GM19239 (cell line): ENCODE results near the gene MYEF2.
A peak's percentile ranks its signal among the peaks of the same experiment; 100 is the strongest.

Source experiments
- DNase-seq: peaks from one replicate; pipeline ENCODE4 v3.0.0; 2011; ENCODE audit warnings: low spot score; ENCODE audit not compliant: insufficient read length
- FAIRE-seq: peaks from 2 replicates; lab custom pipeline; 2011; peaks lifted over from hg19 to GRCh38; lab: Jason Lieb, UNC

MYEF2 gene

DNA sequence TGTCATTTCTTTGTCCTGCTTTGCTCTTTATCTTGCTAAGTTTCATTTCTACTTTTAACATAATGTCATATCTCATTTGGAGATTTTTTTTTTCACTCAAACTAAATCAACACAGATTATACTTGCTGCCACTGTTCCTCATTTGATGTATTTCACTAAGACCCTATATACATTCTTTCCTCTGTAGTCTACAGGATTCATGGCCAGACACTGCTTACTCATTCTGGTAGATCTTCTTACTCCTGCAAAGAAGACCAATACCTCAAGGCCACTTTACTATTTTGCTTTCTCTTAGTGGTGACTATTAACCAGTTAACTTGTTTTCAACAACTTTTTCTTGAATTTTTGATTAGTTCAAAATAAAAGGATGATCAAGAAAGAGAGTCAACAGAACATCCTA lies 30.7 kb downstream of the MYEF2 start:
- DNase-seq: no peak

DNA sequence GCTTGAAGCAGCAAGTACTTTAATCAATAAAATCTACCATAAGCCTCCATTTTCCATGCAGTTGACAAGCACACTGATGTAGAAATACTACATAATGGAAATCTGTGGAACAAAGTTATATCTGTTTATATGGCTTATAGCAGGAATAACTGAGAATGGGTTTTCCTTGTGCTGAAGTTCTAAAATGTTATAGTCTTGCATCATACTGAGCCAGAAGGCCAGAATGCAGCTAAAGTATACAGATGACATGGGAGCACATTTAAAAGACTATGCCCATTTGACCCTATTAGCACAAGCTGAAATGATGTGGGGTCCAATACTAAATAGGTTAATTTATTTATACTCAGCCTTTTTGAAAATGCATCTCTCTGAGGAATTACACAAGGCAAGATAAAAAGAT lies 32.2 kb downstream of the MYEF2 start:
- no peak for FAIRE-seq
- no peak for DNase-seq

More for the DNA sequence above, 30.7 kb downstream of the MYEF2 start:
- no peak for FAIRE-seq

DNA sequence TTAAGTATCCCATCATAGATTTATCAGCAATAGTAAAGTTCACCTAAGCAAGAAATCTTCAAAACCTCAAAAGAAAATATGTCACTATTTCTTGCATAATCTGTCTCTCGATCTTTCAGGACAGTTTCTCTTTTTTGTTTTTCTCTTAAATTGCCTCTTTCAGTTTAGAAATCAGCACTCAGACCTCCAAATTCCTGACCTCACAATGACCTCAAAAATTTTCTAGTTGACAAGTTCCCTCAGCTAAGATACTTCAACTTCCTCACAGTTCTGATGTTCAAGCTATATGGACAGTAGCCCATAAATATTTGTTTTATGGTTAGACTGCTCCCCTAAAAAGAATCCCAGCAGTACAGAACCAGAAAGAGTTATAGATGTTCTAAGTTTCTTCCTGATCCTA lies 33.2 kb downstream of the MYEF2 start:
- DNase-seq (no peak), FAIRE-seq (peak; percentile 66)

DNA sequence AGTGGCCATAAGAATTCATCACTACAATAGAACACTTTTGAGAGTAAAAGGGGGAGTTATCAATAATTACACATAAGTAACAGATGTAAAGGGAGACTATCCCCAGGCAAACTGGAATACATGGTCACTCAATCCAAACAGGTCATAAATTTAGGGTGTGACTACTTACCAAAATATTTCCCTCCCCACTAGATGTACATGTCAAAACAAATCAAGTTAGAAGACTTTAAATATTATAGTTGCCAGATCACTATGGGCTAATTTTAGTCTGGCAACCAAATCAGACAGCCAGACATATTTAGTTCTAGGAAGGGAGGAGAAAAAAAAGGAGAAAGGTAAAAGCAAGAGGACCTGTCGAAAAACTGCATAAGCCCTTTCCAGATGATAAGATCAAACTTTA lies 34.2 kb downstream of the MYEF2 start:
- FAIRE-seq (no peak), DNase-seq (no peak)

DNA sequence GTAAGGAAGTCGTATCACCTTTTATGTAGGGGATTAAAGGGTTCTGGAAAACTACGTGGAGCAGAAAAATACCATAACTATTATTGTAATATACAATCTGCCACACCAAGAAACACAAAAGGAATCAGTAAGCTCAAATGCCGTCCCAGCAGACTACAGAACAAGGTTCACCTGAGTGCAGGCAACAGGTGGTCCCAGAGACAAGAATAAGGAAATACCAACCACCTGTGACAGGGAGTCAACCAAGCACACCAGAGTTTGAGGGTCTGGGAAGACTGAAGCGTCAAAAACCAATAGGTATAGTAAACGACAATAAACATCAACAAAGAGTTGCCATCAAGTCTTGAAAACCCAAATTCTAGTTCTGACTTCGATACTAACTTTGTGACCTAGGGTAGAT lies 45.2 kb downstream of the MYEF2 start:
- FAIRE-seq (no peak), DNase-seq (no peak)

DNA sequence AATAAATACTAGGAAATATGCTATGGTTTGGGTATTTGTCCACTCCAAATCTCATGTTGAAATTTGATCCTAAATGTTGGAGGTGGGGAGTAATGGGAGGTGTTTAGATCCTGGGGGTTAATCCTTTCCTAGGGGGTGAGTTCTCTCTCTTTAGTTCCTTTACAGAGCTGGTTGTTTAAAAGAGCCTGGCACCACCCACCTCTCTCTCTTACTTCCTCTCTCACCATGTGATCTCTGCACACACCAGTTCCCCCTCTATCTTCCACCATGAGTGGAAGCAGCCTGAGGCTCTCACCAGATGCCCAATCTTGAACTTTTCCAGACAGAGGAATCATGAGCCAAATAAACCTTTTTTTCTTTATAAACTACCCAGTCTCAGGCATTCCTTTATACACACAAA lies 46.8 kb downstream of the MYEF2 start:
- FAIRE-seq (no peak), DNase-seq (no peak)

DNA sequence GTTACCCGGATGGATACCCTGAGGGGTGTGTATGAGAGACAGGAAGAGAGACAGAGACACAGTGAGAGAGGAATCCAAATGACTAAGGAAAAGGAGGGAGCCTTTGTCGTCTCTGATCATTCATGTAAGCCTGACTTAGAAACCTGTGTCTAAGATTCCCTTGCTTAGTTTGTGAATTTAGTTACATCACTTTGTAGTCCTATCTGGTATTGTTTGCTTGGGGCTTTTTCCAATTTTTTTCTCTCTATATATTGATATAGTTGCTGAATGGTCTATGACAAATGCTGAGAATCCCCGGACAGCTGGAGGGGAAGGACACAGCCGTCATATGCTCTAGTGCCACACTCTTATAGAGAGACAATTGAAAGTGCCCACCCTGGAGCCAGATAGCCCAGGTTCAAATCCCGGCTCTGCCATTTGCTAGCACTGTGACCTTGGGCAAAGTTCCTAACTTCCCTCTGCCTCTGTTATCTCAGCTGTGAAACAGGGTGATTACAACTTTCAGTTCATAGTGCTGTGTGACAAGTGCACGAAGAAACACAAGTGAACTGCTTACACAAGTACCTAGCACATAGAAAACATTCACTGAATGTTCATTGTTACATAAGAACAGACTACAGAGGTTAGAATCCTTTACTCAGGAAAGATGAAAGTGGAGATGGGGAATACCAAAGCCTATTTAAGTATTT lies 51.3 kb downstream of the MYEF2 start:
- no peak for FAIRE-seq
- no peak for DNase-seq

DNA sequence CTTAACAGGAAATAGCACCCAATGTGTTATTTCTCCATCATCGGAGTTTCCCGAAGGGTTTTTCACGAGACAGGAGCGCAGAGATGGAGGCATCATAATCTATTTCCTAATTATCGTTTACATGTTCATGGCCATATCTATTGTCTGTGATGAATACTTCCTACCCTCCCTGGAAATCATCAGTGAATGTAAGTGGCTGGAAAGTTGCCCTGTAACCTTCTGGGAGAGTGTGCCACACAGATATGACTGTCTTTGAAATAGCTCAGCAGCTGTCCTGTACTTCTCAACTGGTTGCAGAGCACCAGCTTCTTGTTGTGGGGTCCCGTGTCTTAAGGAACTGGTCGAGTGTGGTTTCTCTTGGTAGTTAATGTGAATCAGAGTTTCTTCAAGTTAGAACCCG lies 56.2 kb downstream of the MYEF2 start:
- FAIRE-seq (no peak), DNase-seq (no peak)

DNA sequence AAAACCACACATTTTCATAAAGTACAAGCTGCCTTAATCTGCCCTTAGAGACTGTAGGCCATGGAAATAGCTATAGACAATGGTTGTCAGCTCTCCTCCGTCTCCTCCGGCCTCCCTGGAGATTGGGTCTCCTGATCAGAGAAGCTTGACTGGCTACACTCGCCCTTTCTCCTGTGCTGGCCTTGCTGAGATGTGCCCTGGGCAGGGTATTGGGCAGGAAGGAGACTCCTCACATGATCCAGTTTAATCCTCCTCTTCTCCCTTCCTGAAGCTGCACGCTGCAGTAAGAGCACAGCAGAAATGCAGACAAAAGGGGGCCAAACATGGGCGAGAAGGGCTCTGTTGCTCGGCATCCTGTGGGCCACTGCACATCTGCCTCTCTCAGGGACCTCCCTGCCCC lies 57.4 kb downstream of the MYEF2 start, which contains the start of gene SLC24A5:
TSS of gene SLC24A5 (plus strand) at position 246 of the 400 bp plus-strand sequence. CDS start at position 301, 55 bp downstream.
- FAIRE-seq: no peak
- no peak for DNase-seq

DNA sequence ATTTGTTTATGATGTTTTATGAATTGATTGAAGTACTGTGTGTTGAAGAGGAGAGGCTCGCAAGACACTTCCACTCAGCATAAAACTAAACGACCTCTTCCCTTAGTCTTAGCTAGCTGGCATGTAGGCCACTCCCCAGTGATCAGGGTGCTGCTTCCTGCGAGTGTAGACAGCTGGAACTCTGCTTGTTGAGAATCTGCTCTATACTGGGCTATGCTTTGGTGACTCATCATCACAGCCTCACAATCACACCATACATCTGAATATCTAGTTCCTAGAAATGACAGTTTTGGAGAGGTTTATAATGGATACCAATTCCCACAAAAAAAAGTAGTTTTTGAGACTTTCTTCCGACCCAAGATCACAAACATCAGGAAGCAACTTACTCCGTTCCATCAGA lies 58.8 kb downstream of the MYEF2 start:
- FAIRE-seq: no peak

DNA sequence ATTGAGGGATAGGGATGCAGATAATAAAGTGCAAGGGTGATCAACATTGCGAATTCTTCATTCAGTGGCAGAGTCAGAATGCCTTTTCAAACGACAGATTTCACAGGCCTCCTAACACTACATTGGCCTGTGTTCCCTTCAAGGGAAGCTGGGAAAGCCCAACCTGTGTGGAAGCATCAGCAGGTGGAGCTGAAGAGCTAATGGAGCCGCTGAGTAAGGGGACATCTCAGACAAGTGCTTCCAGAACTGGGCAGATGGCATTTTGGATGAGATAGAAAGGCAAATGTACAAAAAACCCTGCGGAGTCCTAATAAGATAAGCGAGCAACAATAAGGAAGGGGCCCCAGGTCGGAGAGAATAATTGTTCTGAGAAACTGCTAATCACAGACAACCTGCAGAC lies 65.9 kb downstream of the MYEF2 start:
- no peak for FAIRE-seq

More for the DNA sequence above, 58.8 kb downstream of the MYEF2 start:
- no peak for DNase-seq

DNA sequence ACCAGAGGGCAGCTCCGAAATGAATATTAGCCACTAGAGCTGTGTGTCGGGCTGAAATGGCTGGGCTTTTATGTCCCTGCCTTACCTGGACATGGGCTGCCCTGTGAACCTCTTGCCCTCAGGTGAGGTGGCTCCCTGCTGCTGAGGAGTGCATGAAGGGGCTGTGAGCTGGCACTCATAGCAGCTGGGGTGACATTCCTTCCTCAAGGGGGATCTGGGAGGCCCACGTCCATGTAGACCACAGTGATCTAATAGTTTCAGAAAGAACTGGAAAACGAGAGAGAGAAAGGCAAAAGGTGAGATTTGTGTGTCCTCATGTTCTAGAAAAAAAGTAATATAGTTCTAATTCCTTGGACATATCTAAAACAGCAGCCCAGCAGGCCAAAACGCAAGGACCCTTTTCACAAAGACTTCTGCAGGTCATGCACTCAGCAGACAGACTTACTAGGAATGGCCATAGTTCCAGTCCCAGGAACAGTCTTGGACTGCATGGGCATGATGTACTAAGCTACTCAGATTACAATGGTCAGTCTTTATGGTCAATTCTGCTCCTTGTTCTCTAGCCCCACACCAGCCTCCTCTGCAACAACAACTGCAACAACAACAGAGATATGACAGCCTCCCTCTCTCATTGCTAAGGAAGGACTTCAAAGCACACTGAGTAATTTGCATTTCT lies 68.1 kb downstream of the MYEF2 start:
- no peak for DNase-seq

More for the DNA sequence above, 65.9 kb downstream of the MYEF2 start:
- no peak for DNase-seq

DNA sequence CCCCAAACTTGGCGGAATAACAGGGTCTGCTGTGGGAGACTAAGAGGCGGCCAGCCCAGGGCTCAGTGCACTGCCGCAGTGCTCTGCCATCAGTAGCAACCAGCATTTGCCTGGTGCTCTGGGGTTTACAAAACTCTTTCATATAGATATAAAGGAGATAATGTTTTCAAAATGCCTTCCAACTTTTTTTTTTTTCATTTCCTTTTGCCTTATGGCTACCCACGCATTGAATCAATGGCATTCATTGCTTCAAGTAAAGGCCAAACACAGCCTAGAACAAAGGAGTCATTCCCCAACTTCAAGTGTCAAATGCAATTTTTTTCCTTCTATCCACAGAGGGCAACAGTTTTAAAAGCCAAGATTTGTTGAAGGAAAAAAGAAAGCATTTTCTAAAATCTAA lies 68.9 kb downstream of the MYEF2 start:
- FAIRE-seq (no peak), DNase-seq (no peak)

More for the DNA sequence above, 68.1 kb downstream of the MYEF2 start:
- no peak for FAIRE-seq

DNA sequence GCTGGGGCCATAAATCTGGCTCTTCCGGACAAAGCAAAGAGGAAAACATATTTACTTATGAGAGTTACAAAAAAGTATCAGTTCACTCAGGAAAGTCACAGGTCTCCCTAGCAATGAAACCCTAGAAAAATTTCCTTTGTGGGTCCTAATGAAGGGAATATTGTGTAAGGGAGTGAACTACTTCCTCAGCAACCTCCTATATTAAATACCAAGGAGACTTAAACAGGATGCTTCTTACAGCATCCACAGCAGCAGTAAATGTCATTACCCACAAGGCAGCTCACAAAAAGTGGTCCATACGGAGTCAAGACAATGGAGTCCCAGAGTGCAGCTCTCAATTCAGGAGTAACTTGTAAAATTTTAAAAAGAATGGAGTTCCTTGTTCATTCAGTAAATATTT lies 72.2 kb downstream of the MYEF2 start:
- FAIRE-seq (no peak), DNase-seq (no peak)

DNA sequence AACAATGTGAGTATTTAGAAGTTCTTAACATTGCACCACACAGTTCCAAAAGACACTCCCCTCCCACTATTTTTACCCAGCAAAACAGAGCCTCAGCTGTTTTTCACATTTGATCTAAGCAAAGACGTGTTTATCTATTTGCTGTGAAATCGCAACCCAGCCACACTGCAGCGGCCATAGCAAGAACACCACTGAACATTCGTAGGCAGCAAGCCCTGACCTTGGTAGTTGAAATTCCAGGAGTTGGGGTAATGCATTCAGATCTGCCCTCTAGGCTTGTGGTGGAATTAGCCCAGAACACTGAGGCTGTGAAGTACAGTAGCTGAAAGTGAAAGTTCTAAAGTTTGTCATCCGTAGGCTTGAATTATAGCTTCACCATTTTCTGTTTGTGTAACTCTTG lies 74.4 kb downstream of the MYEF2 start:
- DNase-seq (no peak), FAIRE-seq (no peak)

DNA sequence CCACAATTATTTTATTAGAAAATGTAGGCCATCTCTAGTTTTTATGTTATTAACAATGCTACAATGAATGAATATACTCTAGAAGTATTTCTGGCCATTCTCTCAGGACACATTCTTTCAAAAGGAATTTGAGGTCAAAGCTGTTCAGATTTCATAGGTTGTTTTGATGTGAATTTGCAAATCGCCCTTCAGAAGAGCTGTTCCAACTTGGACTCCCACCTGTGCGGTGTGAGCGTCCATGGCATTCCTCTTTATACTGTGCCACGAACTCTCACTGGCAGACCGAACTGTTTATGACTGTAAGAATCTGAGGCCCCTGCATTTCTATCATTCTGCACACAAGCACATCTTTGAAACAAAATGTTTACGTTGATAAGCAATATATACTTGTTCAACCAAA lies 75.9 kb downstream of the MYEF2 start:
- no peak for DNase-seq

DNA sequence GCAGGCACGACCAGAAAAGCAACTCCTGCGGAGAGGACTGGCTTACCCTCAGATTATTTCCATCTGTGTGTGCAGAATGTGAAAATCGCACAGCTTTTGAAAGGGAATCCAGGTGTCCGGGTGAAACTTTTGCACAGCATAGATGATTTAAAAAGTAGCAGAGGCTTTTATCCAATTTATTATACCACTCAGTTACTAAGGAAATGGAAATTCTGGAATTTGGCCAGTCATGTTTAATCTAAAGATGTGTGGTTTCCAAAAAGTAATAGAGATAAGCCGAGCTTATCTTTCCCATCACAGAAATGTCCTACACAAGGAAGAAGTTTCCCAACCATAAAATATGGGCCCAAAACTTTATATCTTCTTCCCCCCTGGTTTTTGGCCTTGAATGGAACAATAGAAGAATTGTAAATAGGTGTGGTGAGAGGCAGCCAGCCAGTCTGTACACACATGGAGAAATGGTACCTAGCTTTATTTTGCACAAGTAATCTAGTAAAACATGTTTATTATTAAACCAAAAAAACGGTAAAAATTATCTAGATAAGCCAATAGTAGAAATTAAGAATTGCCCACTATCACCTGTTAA lies 76.6 kb downstream of the MYEF2 start:
- DNase-seq (no peak), FAIRE-seq (no peak)

More for the DNA sequence above, 75.9 kb downstream of the MYEF2 start:
- FAIRE-seq: no peak

DNA sequence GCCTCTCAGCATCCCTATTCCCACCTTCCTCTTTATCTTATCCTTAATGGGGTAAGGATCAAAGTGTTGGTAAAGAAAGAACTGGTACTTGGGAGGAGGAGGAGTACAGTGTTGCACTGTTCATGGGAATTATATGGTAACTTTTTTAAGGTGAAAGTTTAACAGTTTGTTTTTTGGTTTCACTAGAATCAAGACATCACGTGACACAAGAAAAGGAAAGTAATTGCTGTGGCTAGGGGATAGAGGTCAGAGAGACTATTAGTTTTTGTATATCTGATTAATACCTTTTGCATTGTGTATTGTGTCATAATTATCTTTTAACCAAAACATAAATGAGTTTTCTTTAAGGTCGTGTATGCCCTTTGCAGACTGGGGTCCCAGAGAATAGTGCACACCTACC lies 80.8 kb downstream of the MYEF2 start:
- no peak for DNase-seq
- FAIRE-seq: no peak

DNA sequence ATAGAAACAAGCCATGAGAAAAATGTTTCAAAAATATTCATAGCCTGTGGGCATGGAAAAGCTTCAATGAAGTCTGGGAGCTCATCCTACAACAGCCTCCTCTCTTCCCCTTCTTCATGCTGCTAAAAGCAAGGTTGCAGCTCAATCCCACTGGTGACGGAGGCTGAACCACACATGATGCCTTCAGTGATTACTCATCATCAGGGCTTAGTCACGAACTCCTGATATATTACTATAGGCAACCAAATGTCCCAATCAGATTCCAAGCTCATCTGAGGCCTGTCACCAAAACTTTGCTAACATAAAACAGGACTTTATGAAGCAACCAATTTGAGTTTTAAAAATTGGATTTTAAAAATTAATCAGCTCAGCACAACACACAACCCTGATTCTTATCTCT lies 81.3 kb downstream of the MYEF2 start:
- DNase-seq (no peak), FAIRE-seq (no peak)

DNA sequence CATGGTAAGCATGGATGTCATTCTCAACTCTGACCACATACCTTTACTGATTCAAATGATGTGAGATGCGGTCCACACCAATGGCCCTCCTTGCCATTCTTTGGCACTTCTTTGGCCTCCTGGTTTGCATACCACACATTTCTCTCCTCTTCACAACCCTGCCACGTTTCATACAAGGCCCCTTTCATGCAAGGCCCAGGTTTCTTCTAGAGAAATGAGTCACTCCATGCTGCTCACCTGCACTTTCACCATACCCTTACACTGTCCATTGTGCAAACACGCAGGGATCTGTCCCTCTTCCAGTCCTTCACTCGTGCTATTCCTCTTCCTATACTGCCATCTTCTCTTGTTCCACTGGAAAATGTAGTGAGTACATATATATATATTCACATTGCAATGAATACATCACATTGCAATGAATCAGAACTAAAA lies 81.7 kb downstream of the MYEF2 start:
- FAIRE-seq (no peak), DNase-seq (no peak)

DNA sequence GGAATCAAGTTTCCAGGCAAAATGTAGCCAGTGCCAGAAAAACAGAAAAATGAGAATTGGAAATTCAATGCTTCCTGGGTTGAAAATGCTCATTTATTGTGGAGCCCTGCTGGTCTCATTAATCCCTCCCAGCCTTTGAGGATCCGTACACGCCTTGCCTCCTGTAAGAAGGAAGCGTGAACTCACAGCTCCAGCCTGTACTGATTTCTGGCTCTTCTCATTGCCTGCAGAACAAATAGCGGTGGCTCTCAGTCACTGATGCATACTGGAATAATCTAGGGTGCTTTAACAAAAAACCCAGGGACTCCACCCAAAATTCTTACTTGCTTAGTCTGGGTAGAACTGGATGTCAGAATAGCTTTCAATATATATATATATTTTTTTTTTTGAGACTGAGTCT lies 86.6 kb downstream of the MYEF2 start:
- DNase-seq (no peak), FAIRE-seq (no peak)
